Natural killer cell (primary cell): ENCODE data around the gene HMG20B. TPM values are rescaled to one million over a fixed set of nuclear protein-coding genes. Genes with fewer than 3 reads are reported as not detected.
A peak's percentile ranks its signal among the peaks of the same experiment; 100 is the strongest.

Experiments
- ATAC-seq, 3 donors: fragments of 150-1000 bp in 2 of 3; fragments of 200-7000 bp in 1 of 3; cut with Tn5 transposase; 1 replicate in 1 of 3; 2 replicates in 2 of 3; pipeline ENCODE4 v1.10.0; 2021; ENCODE audit warnings: mild to moderate bottlenecking in 2 of 3, moderate library complexity in 2 of 3
- DNase-seq, 2 donors: peaks; one replicate each; pipeline versions ENCODE4 v3.0.0 to v3.0.0-alpha.2; 2013 to 2021; ENCODE audit warnings: mixed read lengths in 1 of 2
- H3K27ac ChIP-seq: one replicate; pipeline ENCODE4 v1.5.1; 2013; ENCODE audit warnings: mild to moderate bottlenecking, low read length
- H3K27me3 ChIP-seq: one replicate; pipeline ENCODE4 v1.6.1; 2013; ENCODE audit warnings: low read length; ENCODE audit not compliant: control insufficient read depth, insufficient read depth
- H3K36me3 ChIP-seq: one replicate; pipeline ENCODE4 v1.6.1; 2013; ENCODE audit warnings: low read length; ENCODE audit not compliant: control insufficient read depth, insufficient read depth
- H3K4me1 ChIP-seq: one replicate; pipeline ENCODE4 v1.6.1; 2013; ENCODE audit warnings: low read length; ENCODE audit not compliant: control insufficient read depth, insufficient read depth
- H3K4me3 ChIP-seq: one replicate; pipeline ENCODE4 v1.5.1; 2013; ENCODE audit warnings: low read length
- H3K9me3 ChIP-seq: one replicate; pipeline ENCODE4 v1.6.1; 2013; ENCODE audit warnings: low read length; ENCODE audit not compliant: control insufficient read depth, insufficient read depth
- H3K27ac Mint-ChIP-seq, 2 donors: one replicate each; pipeline ENCODE4 v1.8.0; 2022; ENCODE audit warnings: mild to moderate bottlenecking in 2 of 2, mixed read lengths in 2 of 2, moderate library complexity in 1 of 2
- H3K27me3 Mint-ChIP-seq, 2 donors: one replicate each; pipeline ENCODE4 v1.8.0; 2022; ENCODE audit warnings: low read depth in 2 of 2, mixed read lengths in 2 of 2
- H3K36me3 Mint-ChIP-seq: one replicate; pipeline ENCODE4 v1.8.0; 2022; ENCODE audit warnings: mixed read lengths
- H3K4me1 Mint-ChIP-seq, 2 donors: one replicate each; pipeline ENCODE4 v1.8.0; 2022; ENCODE audit warnings: mixed read lengths in 2 of 2
- H3K4me3 Mint-ChIP-seq: one replicate; pipeline ENCODE4 v1.8.0; 2022; ENCODE audit warnings: mild to moderate bottlenecking, moderate library complexity, mixed read lengths
- H3K9me3 Mint-ChIP-seq, 2 donors: one replicate each; pipeline ENCODE4 v1.8.0; 2022; ENCODE audit warnings: mixed read lengths in 2 of 2
- CTCF ChIP-seq: fragments of 200-600 bp; IDR thresholded peaks from one replicate; pipeline ENCODE4 v1.8.0; 2022; ENCODE audit warnings: antibody characterized with exemption
- WGBS: methylation state at CpG from one replicate; pipeline ENCODE4 v1.1.7; 2013; ENCODE audit warnings: missing lambda C conversion rate; ENCODE audit not compliant: insufficient coverage; 5-methylcytosine and 5-hydroxymethylcytosine counted together
- intact Hi-C: fragments of 100-400 bp; cut with micrococcal nuclease; formaldehyde crosslinking; loops from one replicate; pipeline ENCODE4 v1.14.2; 2022
- total RNA-seq, 4 donors: library from RNA; stranded (reverse); fragments of 120-200 nt in 1 of 4; gene quantifications; one replicate each; pipeline versions ENCODE4 v1.2.3 to v1.2.4, GENCODE V29; 2013 to 2022

The HMG20B gene
- total RNA-seq, 3 donors from 2014 or later (not counting 1 experiment from before 2014, with no cell fraction given) = 45.8 to 57.5 (median 52.1) TPM

GRCh38 chr19:3544742-3545668, 27.7 kb upstream of the HMG20B start:
- ATAC-seq (peak; percentile 77 to 93 (median 82)), DNase-seq (peak; percentile 83 to 84)
- H3K9me3 Mint-ChIP-seq = no peaks in the 10 kb centered on the region
- no peaks in the 10 kb centered on the region for H3K36me3 Mint-ChIP-seq
- Histone ChIP-seq H3K4me1 (peaks cover 14% of the 10 kb centered on the region), H3K27me3 (no peaks in the 10 kb centered on the region), H3K9me3 (no peaks in the 10 kb centered on the region), H3K4me3 (no peak overlapping the region), H3K36me3 (peaks cover 25% of the 10 kb centered on the region), H3K27ac (no peak overlapping the region)
- peak overlapping the region; percentile 26 to 59 for H3K27ac Mint-ChIP-seq
- intact Hi-C loops = loop anchor here (1.0 to 2.0 kb wide), 2 partner anchors 73 to 162 kb away; no protein-coding TSS in a partner anchor
- WGBS = 76% methylated on average over 30 of the region's 30 CpGs
- H3K27me3 Mint-ChIP-seq = no peaks in the 10 kb centered on the region
- H3K4me1 Mint-ChIP-seq = peaks cover 0 to 14% of the 10 kb centered on the region in 2 donors
- TF ChIP-seq CTCF = peak; percentile 91
- no peak overlapping the region for H3K4me3 Mint-ChIP-seq

GRCh38 chr19:3545669-3546034, 27.1 kb upstream of the HMG20B start:
- Histone ChIP-seq H3K27ac (no peak overlapping the region), H3K4me3 (no peak overlapping the region), H3K36me3 (peaks cover 25% of the 10 kb centered on the region), H3K27me3 (no peaks in the 10 kb centered on the region), H3K9me3 (no peaks in the 10 kb centered on the region), H3K4me1 (peaks cover 14% of the 10 kb centered on the region)
- Mint-ChIP-seq H3K4me1 (peaks cover 0 to 14% of the 10 kb centered on the region in 2 donors), H3K27ac (peak overlapping the region; percentile 26 to 59), H3K27me3 (no peaks in the 10 kb centered on the region), H3K36me3 (no peaks in the 10 kb centered on the region), H3K4me3 (no peak overlapping the region), H3K9me3 (no peaks in the 10 kb centered on the region)
- no peak for DNase-seq
- no peak for TF ChIP-seq CTCF
- intact Hi-C loops = loop anchor here (1.0 to 2.0 kb wide), 2 partner anchors 73 to 161 kb away; no protein-coding TSS in a partner anchor
- no peak for ATAC-seq
- 78% methylated on average over 10 of the region's 10 CpGs for WGBS

GRCh38 chr19:3546119-3546518, 26.6 kb upstream of the HMG20B start:
- Mint-ChIP-seq H3K9me3 (no peaks in the 10 kb centered on the region), H3K4me1 (peaks cover 0 to 14% of the 10 kb centered on the region in 2 donors), H3K4me3 (no peak overlapping the region), H3K27ac (peak overlapping the region in 1 of 2 donors; percentile 59), H3K27me3 (no peaks in the 10 kb centered on the region), H3K36me3 (no peaks in the 10 kb centered on the region)
- peaks cover 27% of the 10 kb centered on the region for H3K36me3 ChIP-seq
- H3K27me3 ChIP-seq = no peaks in the 10 kb centered on the region
- H3K9me3 ChIP-seq = no peaks in the 10 kb centered on the region
- DNase-seq = no peak
- H3K4me1 ChIP-seq = peaks cover 14% of the 10 kb centered on the region
- TF ChIP-seq CTCF = no peak
- H3K4me3 ChIP-seq = no peak overlapping the region
- no peak overlapping the region for H3K27ac ChIP-seq
- 96% methylated on average over 23 of the region's 23 CpGs for WGBS
- intact Hi-C loops = no loop called here
- ATAC-seq = no peak
